HEK293 (cell line): ENCODE results near the gene ANKRD53.

Experiments
- CTCF ChIA-PET: fragments of 350-600 bp; formaldehyde crosslinking; extraction: SDS; loops from one replicate; lab custom pipeline; 2021; ENCODE audit warnings: antibody characterized with exemption; lab: Yijun Ruan, JAX
- POLR2A ChIA-PET: fragments of 300-600 bp; formaldehyde crosslinking; extraction: SDS; loops from one replicate; lab custom pipeline; 2020; ENCODE audit warnings: antibody characterized with exemption, inconsistent platforms; lab: Yijun Ruan, JAX
- H3K27ac ChIP-seq: fragments of 200-500 bp; sonication (Bioruptor generic); 2 replicates; pipeline ENCODE4 v1.5.1; 2014; ENCODE audit warnings: low read depth, low read length, control low read depth, inconsistent platforms; ENCODE audit errors: extremely low read depth
- H3K36me3 ChIP-seq, 2 experiments: fragments of 200-500 bp in 1 of 2; sonication (Bioruptor generic) in 1 of 2; 1 replicate in 1 of 2; 2 replicates in 1 of 2; pipeline ENCODE4 v1.5.1; 2014 to 2017; ENCODE audit warnings: inconsistent platforms in 2 of 2, low read length in 2 of 2; ENCODE audit not compliant: control insufficient read depth in 2 of 2, insufficient read depth in 1 of 2
- H3K4me1 ChIP-seq: fragments of 200-500 bp; sonication (Bioruptor generic); 2 replicates; pipeline ENCODE4 v1.5.1; 2014; ENCODE audit warnings: mild to moderate bottlenecking, low read length, inconsistent platforms; ENCODE audit not compliant: control insufficient read depth, insufficient read depth
- H3K4me3 ChIP-seq: 2 replicates; pipeline ENCODE4 v1.5.1; 2011; ENCODE audit warnings: low read depth, mild to moderate bottlenecking, control low read depth, low read length, moderate library complexity
- H3K9me3 ChIP-seq: fragments of 200-500 bp; sonication (Bioruptor generic); 2 replicates; pipeline ENCODE4 v1.5.1; 2014; ENCODE audit warnings: low read depth, low read length, inconsistent platforms; ENCODE audit not compliant: control insufficient read depth, insufficient read depth
- PRDM1 ChIP-seq: fragments of 450-650 bp; formaldehyde crosslinking; IDR thresholded peaks from 2 replicates; pipeline ENCODE4; 2016; ENCODE audit warnings: missing biosample characterization, missing genetic modification characterization
- TCF7L2 ChIP-seq: IDR thresholded peaks from 2 replicates; pipeline ENCODE4 v1.6.1; 2011; ENCODE audit warnings: low read depth, mild to moderate bottlenecking, inconsistent platforms, low read length, moderate library complexity, borderline replicate concordance
- TRIM28 ChIP-seq: IDR thresholded peaks from 2 replicates; pipeline ENCODE4 v1.6.1; 2011; ENCODE audit warnings: low read length, control low read depth, borderline replicate concordance
- ZBTB21 ChIP-seq: fragments of 450-650 bp; formaldehyde crosslinking; IDR thresholded peaks from 2 replicates; pipeline ENCODE4 v1.5.1; 2017; ENCODE audit warnings: missing biosample characterization, missing genetic modification characterization
- ZBTB7A ChIP-seq: fragments of 450-650 bp; formaldehyde crosslinking; IDR thresholded peaks from 2 replicates; pipeline ENCODE4 v1.5.1; 2016; ENCODE audit warnings: low read depth, missing biosample characterization, missing genetic modification characterization
- ZIC2 ChIP-seq: fragments of 450-650 bp; formaldehyde crosslinking; IDR thresholded peaks from 2 replicates; pipeline ENCODE4 v1.5.1; 2016; ENCODE audit warnings: missing biosample characterization, missing genetic modification characterization
- ZNF133 ChIP-seq: fragments of 450-650 bp; formaldehyde crosslinking; IDR thresholded peaks from 2 replicates; pipeline ENCODE4 v1.5.1; 2016; ENCODE audit warnings: missing biosample characterization, missing genetic modification characterization
- ZNF140 ChIP-seq: fragments of 450-650 bp; formaldehyde crosslinking; IDR thresholded peaks from 2 replicates; pipeline ENCODE4 v1.5.1; 2016; ENCODE audit warnings: missing biosample characterization, missing genetic modification characterization
- ZNF169 ChIP-seq: fragments of 450-650 bp; formaldehyde crosslinking; IDR thresholded peaks from 2 replicates; pipeline ENCODE4 v1.5.1; 2016; ENCODE audit warnings: missing biosample characterization, missing genetic modification characterization
- ZNF24 ChIP-seq: fragments of 450-650 bp; formaldehyde crosslinking; IDR thresholded peaks from 2 replicates; pipeline ENCODE4 v1.5.1; 2016; ENCODE audit warnings: missing biosample characterization, missing genetic modification characterization
- ZNF48 ChIP-seq: fragments of 450-650 bp; formaldehyde crosslinking; IDR thresholded peaks from 2 replicates; pipeline ENCODE4 v1.5.1; 2016; ENCODE audit warnings: missing biosample characterization, missing genetic modification characterization
- ZNF521 ChIP-seq: fragments of 450-650 bp; formaldehyde crosslinking; IDR thresholded peaks from 2 replicates; pipeline ENCODE4 v1.5.1; 2017; ENCODE audit warnings: missing biosample characterization, mild to moderate bottlenecking, missing genetic modification characterization
- ZNF529 ChIP-seq: fragments of 450-650 bp; formaldehyde crosslinking; IDR thresholded peaks from 2 replicates; pipeline ENCODE4 v1.5.1; 2017; ENCODE audit warnings: missing genetic modification characterization, missing biosample characterization; ENCODE audit not compliant: insufficient replicate concordance
- ZNF548 ChIP-seq: fragments of 450-650 bp; formaldehyde crosslinking; IDR thresholded peaks from 2 replicates; pipeline ENCODE4 v1.5.1; 2016; ENCODE audit warnings: missing biosample characterization, missing genetic modification characterization
- ZNF621 ChIP-seq: fragments of 450-650 bp; formaldehyde crosslinking; IDR thresholded peaks from 2 replicates; pipeline ENCODE4 v1.5.1; 2017; ENCODE audit warnings: missing biosample characterization, missing genetic modification characterization
- ZNF791 ChIP-seq: fragments of 450-650 bp; formaldehyde crosslinking; IDR thresholded peaks from 2 replicates; pipeline ENCODE4 v1.5.1; 2016; ENCODE audit warnings: missing biosample characterization, missing genetic modification characterization
- ZNF830 ChIP-seq: fragments of 450-650 bp; IDR thresholded peaks from 2 replicates; pipeline ENCODE4 v1.5.0; 2018; ENCODE audit warnings: missing biosample characterization, missing genetic modification characterization, low read depth, mild to moderate bottlenecking, moderate library complexity
- TF ChIP-seq, protein P1 (sequence below): fragments of 450-650 bp; IDR thresholded peaks from 2 replicates; pipeline ENCODE4 v1.5.1; 2018; ENCODE audit warnings: missing biosample characterization, mild to moderate bottlenecking, missing genetic modification characterization
- TF ChIP-seq, protein P2 (sequence below): fragments of 450-650 bp; formaldehyde crosslinking; IDR thresholded peaks from 2 replicates; pipeline ENCODE4 v1.5.1; 2016; ENCODE audit warnings: missing biosample characterization, missing genetic modification characterization
- TF ChIP-seq, protein P3 (sequence below): fragments of 450-650 bp; formaldehyde crosslinking; IDR thresholded peaks from 2 replicates; pipeline ENCODE4 v1.5.1; 2016; ENCODE audit warnings: missing biosample characterization, missing genetic modification characterization

ANKRD53 gene

DNA sequence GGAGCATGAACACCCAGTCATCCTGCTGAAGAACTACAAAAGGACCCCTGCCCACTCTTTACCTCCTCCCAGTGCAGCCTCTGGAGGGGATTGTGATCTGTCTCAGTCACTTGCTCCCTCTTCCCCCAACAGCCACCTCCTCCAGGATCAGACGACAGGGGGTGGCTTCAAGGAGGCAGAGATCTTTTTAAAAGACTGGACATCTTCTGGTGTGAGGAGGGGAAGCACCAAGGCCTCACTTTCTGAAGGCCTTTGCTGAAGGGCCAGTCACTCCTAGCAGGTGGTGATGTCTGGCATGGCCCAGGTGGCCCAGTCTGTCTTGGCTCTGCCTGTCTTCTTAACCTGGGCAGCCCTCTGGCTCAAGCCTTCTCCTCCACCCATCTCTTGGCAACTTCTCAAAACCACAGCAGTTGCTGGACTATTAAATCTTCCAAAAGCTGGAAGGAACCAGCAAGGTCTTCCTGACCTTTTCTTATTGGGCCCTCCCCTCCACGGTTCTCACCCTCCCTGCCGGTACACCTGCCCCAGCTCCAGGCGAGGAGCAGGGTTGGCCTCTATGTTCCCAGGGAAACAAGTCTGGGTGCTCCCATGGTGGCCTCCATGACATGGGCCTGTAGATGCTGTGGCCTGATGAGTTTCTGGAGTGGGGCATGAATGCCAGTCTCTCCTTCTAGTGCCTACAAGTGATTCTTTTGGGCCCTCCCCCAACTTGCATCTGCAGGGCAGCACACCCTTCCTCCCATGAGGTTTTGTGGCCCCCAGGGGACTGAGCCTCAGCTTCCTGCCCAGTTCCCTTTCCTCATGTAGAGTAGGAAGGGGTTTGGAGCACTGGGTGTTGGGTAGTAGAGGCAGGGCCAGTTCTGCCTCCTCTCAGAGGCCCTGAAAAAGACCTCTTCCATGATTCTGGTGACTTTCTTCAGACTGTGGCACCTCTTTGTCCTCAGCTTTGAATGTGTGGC, 47.8 kb upstream of the ANKRD53 start (continued):
- TF ChIP-seq, protein P1, sequence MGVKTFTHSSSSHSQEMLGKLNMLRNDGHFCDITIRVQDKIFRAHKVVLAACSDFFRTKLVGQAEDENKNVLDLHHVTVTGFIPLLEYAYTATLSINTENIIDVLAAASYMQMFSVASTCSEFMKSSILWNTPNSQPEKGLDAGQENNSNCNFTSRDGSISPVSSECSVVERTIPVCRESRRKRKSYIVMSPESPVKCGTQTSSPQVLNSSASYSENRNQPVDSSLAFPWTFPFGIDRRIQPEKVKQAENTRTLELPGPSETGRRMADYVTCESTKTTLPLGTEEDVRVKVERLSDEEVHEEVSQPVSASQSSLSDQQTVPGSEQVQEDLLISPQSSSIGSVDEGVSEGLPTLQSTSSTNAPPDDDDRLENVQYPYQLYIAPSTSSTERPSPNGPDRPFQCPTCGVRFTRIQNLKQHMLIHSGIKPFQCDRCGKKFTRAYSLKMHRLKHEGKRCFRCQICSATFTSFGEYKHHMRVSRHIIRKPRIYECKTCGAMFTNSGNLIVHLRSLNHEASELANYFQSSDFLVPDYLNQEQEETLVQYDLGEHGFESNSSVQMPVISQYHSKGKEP, result no peak
- no peak for TF ChIP-seq ZNF521

DNA sequence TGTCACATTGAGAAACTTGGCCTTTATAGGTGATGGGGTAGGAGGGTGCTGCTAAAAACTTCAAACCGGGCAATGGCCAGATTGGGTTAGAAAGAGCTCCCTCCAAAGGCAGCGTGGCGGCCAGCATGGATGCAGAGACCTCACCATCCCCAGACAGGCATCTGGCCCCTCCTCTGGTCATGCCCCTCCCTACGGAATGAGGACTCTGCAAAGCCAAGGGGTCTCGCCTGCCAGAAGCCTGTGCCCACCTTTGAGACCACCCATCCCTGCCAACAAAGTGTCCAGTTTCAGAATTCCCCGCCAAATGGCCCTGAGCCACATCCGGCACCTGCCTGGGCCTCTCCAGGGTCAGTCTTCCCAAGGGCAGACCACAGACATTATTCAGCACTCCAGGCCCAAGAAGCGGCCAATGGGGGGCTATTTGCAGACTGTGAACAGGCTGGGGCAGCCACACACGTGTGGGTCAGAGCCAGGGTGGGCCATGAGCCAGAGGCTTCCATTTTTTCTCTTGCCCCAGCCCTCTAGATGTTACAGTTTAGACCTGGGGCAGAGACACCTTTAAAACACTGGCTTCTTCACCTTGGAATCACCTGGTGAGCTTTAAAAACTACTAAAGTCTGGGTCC, 46.9 kb upstream of the ANKRD53 start:
- POLR2A ChIA-PET, result no interaction called here
- CTCF ChIA-PET, result interaction anchor here (1.2 to 1.5 kb wide), 3 partner anchors 9 to 17 kb away, joined by 3 to 5 read pairs (median 3); no protein-coding TSS in a partner anchor
- no peak overlapping the region for H3K4me3 ChIP-seq
- H3K36me3 ChIP-seq, result peaks cover 0 to 25% of the 10 kb centered on the region in 2 experiments; a peak in 1 of 3 replicates
- H3K27ac ChIP-seq, result no peak overlapping the region
- TF ChIP-seq ZNF529 (tag by site-specific recombination) (no peak), ZNF548 (tag by site-specific recombination) (no peak), ZNF24 (tag by site-specific recombination) (no peak), ZNF830 (tag by site-specific recombination) (no peak), ZNF140 (tag by site-specific recombination) (no peak), ZNF791 (tag by site-specific recombination) (no peak), ZBTB21 (tag by site-specific recombination) (no peak), TRIM28 (no peak), ZNF48 (tag by site-specific recombination) (no peak), PRDM1 (tag by site-specific recombination) (no peak), ZBTB7A (no peak), ZNF621 (tag by site-specific recombination) (no peak), ZIC2 (tag by site-specific recombination) (no peak), ZNF133 (tag by site-specific recombination) (no peak), TCF7L2 (no peak), ZNF169 (tag by site-specific recombination) (no peak)
- TF ChIP-seq, protein P2, sequence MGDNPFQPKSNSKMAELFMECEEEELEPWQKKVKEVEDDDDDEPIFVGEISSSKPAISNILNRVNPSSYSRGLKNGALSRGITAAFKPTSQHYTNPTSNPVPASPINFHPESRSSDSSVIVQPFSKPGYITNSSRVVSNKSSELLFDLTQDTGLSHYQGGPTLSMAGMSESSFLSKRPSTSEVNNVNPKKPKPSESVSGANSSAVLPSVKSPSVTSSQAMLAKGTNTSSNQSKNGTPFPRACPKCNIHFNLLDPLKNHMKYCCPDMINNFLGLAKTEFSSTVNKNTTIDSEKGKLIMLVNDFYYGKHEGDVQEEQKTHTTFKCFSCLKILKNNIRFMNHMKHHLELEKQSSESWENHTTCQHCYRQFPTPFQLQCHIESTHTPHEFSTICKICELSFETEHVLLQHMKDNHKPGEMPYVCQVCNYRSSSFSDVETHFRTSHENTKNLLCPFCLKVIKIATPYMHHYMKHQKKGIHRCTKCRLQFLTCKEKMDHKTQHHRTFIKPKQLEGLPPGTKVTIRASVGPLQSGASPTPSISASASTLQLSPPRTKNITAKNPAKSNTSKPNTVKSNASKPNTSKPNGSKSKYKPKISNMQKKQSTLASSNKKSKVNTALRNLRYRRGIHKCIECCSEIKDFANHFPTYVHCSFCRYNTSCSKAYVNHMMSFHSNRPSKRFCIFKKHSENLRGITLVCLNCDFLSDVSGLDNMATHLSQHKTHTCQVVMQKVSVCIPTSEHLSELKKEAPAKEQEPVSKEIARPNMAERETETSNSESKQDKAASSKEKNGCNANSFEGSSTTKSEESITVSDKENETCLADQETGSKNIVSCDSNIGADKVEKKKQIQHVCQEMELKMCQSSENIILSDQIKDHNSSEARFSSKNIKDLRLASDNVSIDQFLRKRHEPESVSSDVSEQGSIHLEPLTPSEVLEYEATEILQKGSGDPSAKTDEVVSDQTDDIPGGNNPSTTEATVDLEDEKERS (tag by site-specific recombination), result no peak
- TF ChIP-seq, protein P3, sequence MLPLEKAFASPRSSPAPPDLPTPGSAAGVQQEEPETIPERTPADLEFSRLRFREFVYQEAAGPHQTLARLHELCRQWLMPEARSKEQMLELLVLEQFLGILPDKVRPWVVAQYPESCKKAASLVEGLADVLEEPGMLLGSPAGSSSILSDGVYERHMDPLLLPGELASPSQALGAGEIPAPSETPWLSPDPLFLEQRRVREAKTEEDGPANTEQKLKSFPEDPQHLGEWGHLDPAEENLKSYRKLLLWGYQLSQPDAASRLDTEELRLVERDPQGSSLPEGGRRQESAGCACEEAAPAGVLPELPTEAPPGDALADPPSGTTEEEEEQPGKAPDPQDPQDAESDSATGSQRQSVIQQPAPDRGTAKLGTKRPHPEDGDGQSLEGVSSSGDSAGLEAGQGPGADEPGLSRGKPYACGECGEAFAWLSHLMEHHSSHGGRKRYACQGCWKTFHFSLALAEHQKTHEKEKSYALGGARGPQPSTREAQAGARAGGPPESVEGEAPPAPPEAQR (tag by site-specific recombination), result no peak
- TF ChIP-seq, all 188 proteins: peak for 0
- Histone ChIP-seq H3K9me3 (no peaks in the 10 kb centered on the region), H3K4me1 (no peaks in the 10 kb centered on the region)
